Activated gamma-delta T cell treated with Interleukin-2 at 50 U/mL for 16 hours (primary cell): ENCODE data around the gene MEGF10.

Experiments
- DNase-seq: peaks from one replicate; pipeline ENCODE4 v3.0.0-alpha.2; 2020

MEGF10 gene

DNA sequence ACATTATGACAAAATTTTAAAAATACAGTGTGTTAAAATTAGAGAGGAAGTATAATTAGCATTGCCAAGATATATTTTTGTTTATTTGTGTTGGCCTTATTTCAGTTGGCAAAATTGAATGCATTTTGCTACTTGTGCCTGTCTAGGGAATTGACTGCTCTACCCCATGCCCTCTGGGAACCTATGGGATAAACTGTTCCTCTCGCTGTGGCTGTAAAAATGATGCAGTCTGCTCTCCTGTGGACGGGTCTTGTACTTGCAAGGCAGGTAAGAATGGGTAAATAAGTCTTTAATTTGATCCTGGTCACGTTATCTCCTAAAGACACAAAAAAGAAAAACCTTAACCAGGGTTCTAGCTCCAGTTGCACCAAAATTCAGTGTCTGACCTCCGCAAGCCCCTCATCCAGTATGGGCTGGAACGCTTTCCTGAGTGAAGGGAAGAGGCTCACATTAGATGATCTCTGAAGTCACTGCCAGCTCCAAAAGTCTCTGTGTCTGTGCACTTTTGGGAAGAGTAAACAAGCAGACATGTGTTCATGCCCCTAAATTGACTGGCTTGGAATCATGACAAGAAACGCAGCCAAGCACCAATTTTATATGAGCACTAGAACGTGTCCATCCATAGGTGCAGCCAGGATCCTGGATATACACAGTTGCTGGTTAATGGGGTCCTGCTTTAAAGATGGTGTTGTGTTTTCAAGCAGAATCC is 128.5 kb downstream of the MEGF10 start:
- DNase-seq, result no peak

DNA sequence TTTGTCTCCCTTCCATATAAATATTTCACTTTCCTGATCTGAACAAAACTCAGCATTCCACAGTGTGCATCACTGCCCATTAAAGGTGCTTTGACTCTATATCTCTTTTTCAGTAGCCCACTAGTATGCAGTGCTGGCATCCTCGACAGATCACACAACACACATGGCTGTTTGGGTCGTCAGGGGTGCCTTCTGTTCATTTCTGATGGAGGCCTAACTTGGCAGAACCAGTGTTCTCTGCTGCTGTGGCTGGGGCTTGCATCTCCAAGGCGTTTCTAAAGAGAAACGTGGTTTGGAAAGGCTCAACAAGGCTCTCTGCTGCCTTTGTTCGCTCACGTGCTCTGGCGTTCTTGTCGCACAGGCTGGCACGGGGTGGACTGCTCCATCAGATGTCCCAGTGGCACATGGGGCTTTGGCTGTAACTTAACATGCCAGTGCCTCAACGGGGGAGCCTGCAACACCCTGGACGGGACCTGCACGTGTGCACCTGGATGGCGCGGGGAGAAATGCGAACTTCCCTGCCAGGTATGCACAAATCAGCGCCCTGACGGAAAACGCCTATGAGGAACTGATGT is 129.2 kb downstream of the MEGF10 start:
- no peak for DNase-seq

- DNase-seq, result no peak
Observed at GRCh38 chr5:127420758-127421157, 130.2 kb downstream of the MEGF10 start.

DNA sequence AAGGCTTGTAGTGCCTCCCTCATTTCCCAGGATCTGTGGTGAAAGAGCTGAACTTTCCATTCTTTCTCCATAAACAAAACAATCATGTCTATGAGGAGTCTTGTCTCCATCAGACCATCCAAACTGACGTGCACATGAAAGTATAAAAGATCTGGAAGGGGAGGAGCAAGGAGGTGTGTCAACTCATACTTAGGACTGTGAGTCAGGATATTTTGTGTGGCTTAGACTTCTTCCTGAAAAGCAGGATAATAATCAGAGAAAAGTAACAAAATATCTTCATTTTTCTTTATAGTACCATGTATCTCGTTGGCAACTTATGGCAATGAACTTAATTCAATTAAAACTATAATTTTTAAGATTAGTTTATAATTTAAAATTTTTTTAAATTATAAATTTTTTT is 130.9 kb downstream of the MEGF10 start:
- DNase-seq, result no peak

- DNase-seq, result no peak
Observed at GRCh38 chr5:127423173-127423798, 132.7 kb downstream of the MEGF10 start.

GRCh38 chr5:127425037-127425436 is 134.4 kb downstream of the MEGF10 start:
- DNase-seq, result no peak

- DNase-seq, result no peak
Observed at GRCh38 chr5:127425868-127426267, 135.3 kb downstream of the MEGF10 start.

DNA sequence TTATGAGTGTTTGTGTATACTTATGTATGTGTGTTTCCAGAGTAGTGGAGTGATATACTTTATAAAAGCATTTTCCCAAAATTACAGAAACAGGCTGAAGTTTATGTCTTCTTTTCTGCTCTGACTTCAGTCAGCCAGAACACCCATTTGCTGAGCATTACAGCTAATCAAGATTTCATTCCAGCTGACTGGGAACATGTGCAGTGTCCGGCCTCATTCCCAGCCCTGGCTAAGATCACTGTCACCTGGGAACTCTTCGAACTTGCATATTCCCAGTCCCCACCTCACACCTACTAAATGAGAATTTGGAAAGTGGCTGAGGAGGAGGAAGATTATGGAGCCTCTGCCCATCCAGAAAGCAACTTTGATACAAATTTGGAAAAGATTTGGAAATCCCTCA is 136.1 kb downstream of the MEGF10 start:
- DNase-seq, result no peak

DNA sequence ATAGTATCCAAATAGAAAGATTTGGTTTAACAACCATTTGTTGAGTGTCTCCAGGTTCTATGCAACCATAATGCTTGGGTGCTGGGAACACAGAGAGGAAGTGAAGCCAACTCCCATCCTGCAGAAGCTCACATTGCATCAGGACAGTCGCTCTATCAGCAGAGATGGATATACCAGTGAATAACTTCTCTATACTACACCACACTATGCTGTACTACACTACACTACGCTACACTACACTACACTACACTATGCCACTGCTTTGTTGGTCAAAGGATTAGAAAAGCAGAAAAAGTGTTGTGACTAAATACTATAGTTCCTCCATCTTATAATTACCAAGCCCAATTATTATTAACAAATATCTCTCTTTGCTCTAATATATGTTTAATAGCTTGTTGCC is 137.7 kb downstream of the MEGF10 start:
- DNase-seq, result no peak

DNA sequence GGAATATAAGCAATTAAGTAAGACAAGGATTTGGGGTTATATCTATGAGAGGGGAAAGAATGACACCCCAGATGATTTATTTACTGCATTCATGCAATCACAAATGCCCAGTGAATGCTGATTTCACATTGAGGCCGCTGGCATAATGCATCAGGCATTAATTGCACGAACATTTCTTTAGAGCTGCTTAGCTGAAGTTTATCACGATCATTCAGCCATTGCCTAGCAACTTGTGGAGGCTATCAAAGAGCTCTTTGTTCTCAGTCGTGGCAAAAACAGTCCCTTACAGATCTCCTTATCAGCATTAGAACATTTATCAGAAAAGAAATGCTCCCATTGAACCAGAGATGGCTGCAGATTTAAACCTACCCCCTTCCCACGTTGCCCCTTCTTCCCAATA is 138.2 kb downstream of the MEGF10 start:
- no peak for DNase-seq

GRCh38 chr5:127429928-127430327 is 139.3 kb downstream of the MEGF10 start:
- DNase-seq, result no peak

DNA sequence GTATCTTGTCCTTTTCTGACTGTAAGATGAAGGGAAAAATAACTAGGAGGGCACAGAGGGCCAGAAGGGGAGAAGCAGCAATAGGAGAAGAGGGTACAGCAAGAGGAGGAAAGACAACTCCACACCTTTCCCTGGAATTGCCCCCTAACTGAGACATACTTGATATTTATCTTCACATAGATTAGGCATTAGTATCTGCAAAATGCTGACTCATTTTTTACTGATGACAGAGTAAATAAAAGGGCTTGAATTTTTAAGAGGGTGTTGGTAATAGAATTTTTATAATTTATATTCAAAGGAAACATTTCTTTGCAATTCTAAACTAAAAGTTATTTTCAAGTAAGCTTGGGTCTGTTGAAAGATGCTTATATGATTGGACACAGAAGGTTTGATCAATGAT is 140.0 kb downstream of the MEGF10 start:
- DNase-seq, result no peak

DNA sequence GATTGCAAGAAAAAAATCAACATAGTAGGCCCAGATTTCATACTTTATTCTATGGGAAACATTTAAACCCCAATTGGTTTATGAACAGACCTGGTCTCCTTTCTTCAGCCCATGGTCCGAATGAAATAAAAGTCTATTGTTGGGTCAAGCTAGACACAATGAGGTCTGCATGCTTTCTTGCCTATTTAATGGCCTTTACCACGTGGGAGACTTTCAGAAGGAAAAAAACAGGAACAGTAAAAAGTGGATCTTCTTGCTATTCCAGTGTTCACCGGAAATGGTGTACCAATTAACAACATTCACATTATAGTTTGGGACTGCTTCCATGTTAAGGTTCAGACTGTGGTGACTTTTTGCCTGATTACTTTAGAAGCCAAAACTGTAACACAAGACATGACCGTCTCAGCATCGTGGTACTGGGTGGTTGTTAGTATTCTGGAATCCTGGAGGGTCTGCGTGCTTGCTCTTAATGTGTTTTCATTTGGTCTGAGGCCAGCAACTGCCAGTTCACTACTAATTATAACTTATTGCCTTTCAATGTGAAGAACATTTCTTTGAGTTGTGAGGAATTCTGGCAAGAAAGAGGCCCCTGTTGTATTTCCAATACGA is 141.5 kb downstream of the MEGF10 start:
- no peak for DNase-seq

DNA sequence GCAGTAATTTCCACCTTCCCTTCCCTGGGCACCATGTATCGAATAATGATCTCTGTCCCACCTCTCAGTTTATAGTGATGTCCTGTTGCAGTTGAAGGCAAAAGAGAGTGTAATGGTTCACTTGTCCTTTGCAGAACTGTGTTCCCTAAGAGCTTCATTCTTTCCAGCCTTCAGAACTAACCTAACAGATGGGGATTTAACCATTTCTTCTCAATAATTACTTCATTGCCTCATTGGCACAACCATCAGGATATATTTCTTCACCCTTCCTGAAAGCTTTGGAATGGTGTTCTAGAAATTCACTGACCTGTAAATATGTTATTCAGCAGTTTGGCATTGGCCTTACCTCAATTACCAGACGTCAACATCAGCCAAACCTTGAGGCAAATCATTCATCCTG is 142.9 kb downstream of the MEGF10 start:
- DNase-seq, result no peak

DNA sequence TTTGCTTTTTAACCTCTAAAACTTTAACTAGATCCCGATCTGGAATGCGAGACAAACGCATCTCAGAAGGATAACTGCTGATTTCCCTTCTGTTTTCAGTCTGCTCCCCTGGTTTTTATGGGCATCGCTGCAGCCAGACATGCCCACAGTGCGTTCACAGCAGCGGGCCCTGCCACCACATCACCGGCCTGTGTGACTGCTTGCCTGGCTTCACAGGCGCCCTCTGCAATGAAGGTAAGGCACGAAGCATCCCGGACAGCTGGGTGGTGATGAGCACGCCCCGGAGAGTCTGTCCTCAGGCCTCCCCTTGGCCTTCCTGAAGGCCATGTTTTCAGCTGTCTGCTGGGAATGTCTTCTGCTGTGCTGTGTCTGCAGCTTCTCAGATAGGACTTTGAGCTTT is 144.0 kb downstream of the MEGF10 start:
- no peak for DNase-seq

- DNase-seq, result no peak
Observed at GRCh38 chr5:127435821-127436220, 145.2 kb downstream of the MEGF10 start.

GRCh38 chr5:127439644-127440043 is 149.0 kb downstream of the MEGF10 start:
- DNase-seq, result no peak

- DNase-seq, result no peak
Observed at GRCh38 chr5:127440831-127441230, 150.2 kb downstream of the MEGF10 start.

DNA sequence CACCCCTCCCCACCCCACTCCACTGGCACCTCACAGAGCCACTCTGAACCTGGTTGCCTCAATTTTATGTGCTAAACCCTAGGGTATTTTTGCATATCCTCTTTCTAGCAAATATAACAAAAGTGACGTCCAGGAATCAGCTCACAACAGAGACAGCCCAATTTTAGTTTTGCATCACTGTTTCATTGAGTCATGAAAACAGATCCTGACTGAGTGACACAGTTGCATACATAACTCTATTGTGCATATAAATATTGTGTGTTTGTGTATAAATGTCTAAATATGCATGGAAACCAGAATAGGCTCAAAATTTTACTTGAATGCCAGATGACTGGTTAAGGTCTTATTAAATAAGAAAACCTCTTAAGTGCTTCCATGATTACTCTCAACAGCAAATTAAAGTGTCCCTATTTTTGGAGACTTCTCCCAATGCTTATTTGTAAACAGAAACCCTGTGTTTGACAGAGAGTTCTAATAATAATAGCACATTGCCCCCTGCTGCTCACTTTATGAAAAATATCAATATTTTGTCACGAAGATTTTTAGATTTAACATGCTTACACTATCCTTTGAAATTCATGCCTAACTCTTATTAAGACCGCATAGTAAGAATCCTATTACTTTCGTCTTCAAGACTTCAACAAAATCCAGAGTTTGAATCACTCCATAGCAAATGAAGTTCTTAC is 151.3 kb downstream of the MEGF10 start:
- DNase-seq, result no peak

DNA sequence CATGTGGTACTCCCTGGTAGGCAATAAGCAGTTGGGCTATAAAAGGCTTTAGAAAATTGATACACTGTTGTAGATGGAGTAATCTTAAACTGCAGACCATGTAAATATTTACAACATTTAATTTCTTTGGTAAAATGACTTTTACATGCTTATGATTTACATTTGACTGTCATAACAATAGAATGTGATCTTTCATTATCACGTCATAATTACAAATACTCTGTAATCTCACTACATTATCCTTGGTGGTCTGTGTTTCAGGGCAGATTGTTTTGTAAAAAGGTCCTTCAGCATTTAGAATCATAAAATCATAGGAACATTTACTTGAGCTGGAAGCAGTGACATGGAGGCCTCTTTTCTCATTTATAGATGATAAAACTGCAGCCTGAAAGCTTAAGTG is 153.6 kb downstream of the MEGF10 start:
- DNase-seq, result no peak

DNA sequence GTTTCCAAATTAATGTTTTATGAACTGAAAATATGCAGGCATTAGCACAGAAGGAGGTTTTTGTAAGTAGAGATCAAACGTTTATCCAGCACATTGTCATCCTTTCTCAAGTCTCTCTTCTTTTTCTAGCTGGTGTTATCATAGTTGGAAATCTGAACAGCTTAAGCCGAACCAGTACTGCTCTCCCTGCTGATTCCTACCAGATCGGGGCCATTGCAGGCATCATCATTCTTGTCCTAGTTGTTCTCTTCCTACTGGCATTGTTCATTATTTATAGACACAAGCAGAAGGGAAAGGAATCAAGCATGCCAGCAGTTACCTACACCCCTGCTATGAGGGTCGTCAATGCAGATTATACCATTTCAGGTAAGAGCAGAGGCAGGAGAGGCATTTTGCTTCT is 154.7 kb downstream of the MEGF10 start:
- no peak for DNase-seq

DNA sequence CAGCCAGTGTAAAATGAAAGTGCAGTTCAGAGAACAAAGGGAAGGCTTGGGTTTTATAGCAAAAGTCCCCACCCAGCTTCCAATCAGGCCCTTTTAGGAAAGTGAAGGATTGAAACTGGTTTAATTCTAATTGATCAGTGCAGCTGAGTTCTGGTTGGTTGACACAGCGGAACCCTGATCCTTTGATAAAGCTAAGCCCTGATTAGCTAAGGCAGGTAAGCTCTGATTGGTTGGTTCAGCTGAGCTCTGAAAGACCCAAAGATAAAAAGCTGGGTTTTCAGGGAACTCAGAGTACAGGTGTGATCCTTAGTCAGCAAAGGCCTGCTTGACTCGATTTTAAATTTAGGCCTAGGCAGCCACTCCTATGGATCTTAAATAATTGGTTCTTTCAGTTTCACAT is 156.0 kb downstream of the MEGF10 start:
- DNase-seq, result no peak

DNA sequence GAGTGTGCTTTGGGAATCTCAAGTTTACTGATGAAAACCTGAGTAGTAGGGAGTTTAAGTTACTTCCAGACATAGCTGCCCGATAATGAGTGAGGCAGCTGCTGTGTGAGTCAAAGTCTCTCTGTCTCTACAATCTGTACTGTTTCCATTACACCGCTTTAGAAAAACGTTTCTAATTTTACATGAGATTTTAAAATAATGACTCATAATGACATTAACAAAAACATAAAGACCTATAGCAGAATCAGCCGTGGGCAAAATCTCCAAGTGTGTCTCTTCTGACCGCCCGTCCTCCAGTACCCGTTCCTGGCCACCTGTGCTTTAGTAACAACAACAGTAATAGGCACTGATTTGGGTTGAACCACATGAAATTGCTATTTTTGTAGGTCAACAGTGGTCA is 157.2 kb downstream of the MEGF10 start:
- no peak for DNase-seq

DNA sequence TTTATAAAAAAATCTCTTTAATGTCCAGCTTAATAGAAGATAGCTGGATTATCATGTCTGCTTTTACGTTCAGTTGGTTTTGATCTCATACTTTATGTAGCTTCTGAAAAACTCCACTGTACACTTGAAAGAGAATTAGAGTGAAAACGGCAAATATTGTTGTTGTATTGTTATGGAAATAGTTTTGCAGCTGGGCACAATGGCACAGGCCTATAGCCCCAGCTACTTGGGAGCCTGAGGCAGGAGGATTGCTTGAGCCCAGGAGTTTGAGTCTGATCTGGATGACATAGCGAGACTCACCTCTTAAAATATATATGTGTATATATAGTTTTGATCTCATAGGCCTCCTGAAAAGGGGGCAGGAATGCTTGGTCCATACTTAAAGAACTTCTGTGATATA is 159.4 kb downstream of the MEGF10 start:
- no peak for DNase-seq
